K562 (cell line): Measurements from ENCODE around the gene MXD3. TPM values are rescaled to one million over a fixed set of nuclear protein-coding genes. Genes with fewer than 3 reads are reported as not detected.
A peak's percentile ranks its signal among the peaks of the same experiment; 100 is the strongest.

Source experiments
- BCL6 ChIP-seq: fragments of 250-450 bp; sonication (Bioruptor Pico); IDR thresholded peaks from 2 replicates; pipeline ENCODE4 v1.4.0; 2020
- BMI1 ChIP-seq: fragments of 150-350 bp; IDR thresholded peaks from 2 replicates; pipeline ENCODE4 v1.6.1; 2014; ENCODE audit warnings: low read length
- BRCA1 ChIP-seq, 2 experiments: fragments of 450-650 bp in 1 of 2; sonication (generic) in 1 of 2; formaldehyde crosslinking in 1 of 2; IDR thresholded peaks; 2 replicates each; pipeline versions ENCODE4 v1.5.0 to v1.6.1; 2017 to 2020; ENCODE audit warnings: mild to moderate bottlenecking in 1 of 2, missing genetic modification reagents in 1 of 2
- C11orf30 ChIP-seq: fragments of 450-650 bp; IDR thresholded peaks from 2 replicates; pipeline ENCODE4 v1.6.1; 2016; ENCODE audit warnings: low read depth, mild to moderate bottlenecking
- CBX2 ChIP-seq: fragments of 200-600 bp; sonication (generic); IDR thresholded peaks from one replicate; pipeline ENCODE4 v1.6.1; 2012; ENCODE audit warnings: mild to moderate bottlenecking, low read length, inconsistent platforms; ENCODE audit not compliant: insufficient read depth, poor library complexity, severe bottlenecking
- DACH1 ChIP-seq: fragments of 450-650 bp; IDR thresholded peaks from 2 replicates; pipeline ENCODE4 v1.6.1; 2018; ENCODE audit not compliant: partially characterized antibody
- EHMT2 ChIP-seq: fragments of 450-650 bp; IDR thresholded peaks from 2 replicates; pipeline ENCODE4 v1.6.1; 2018; ENCODE audit warnings: antibody characterized with exemption
- ELF1 ChIP-seq: fragments of 200-800 bp; sonication (Bioruptor generic); IDR thresholded peaks from 2 replicates; pipeline ENCODE4 v1.6.1; 2016; ENCODE audit warnings: missing genetic modification characterization, missing compliant biosample characterization
- EP300 ChIP-seq: IDR thresholded peaks from 2 replicates; pipeline ENCODE4 v1.6.1; 2012; ENCODE audit warnings: low read length, improper control_type of control experiment
- ESRRB ChIP-seq: fragments of 250-450 bp; sonication (Bioruptor Pico); IDR thresholded peaks from 2 replicates; pipeline ENCODE4 v1.5.0; 2020; ENCODE audit warnings: mild to moderate bottlenecking, moderate library complexity, borderline replicate concordance
- HDAC1 ChIP-seq, 2 experiments: fragments of 450-650 bp; IDR thresholded peaks; 2 replicates each; pipeline ENCODE4 v1.6.1; 2016 to 2017; ENCODE audit warnings: inconsistent platforms in 1 of 2, mild to moderate bottlenecking in 1 of 2, moderate library complexity in 1 of 2
- HDAC2 ChIP-seq: fragments of 450-650 bp; IDR thresholded peaks from 2 replicates; pipeline ENCODE4 v1.6.1; 2016; ENCODE audit warnings: mild to moderate bottlenecking
- MCM2 ChIP-seq: fragments of 450-650 bp; IDR thresholded peaks from 2 replicates; pipeline ENCODE4 v1.6.1; 2017; ENCODE audit warnings: low read depth, mild to moderate bottlenecking
- POLR3A ChIP-seq: IDR thresholded peaks from 2 replicates; pipeline ENCODE4 v1.6.1; 2011; ENCODE audit warnings: borderline replicate concordance, mild to moderate bottlenecking, moderate library complexity; ENCODE audit not compliant: insufficient read length, insufficient read depth; ENCODE audit errors: extremely low read depth
- RBBP5 ChIP-seq: fragments of 200-600 bp; sonication (generic); IDR thresholded peaks from 2 replicates; pipeline ENCODE4 v1.6.1; 2012; ENCODE audit warnings: borderline replicate concordance, mild to moderate bottlenecking, low read length, control low read depth, inconsistent platforms; ENCODE audit not compliant: insufficient read depth, poor library complexity, severe bottlenecking
- STAG1 ChIP-seq: sonication (generic); formaldehyde crosslinking; IDR thresholded peaks from 2 replicates; pipeline ENCODE4 v1.5.0; 2020; ENCODE audit warnings: missing genetic modification reagents, borderline replicate concordance
- TCFL5 ChIP-seq: fragments of 250-450 bp; sonication (Bioruptor Pico); conservative IDR thresholded peaks from 2 replicates; pipeline ENCODE4 v1.6.1; 2021; ENCODE audit warnings: mild to moderate bottlenecking, moderate library complexity, matching md5 sums
- ZFPM2 ChIP-seq: fragments of 250-450 bp; sonication (Bioruptor Pico); IDR thresholded peaks from 2 replicates; pipeline ENCODE4 v1.5.1; 2022; ENCODE audit warnings: mild to moderate bottlenecking
- ZNF589 ChIP-seq: fragments of 200-800 bp; sonication (Bioruptor generic); IDR thresholded peaks from 2 replicates; pipeline ENCODE4 v1.6.1; 2016; ENCODE audit warnings: low read depth, missing genetic modification characterization, missing compliant biosample characterization
- polyA plus RNA-seq, 8 experiments: library from polyadenylated mRNA; depleted of rRNA in 4 of 8; stranded (reverse) in 5 of 8; unstranded in 3 of 8; fragments of >200 nt; fragmentation: Nextera tagmentation in 2 of 8; fragmentation: Illumina TruSeq in 1 of 8; extraction: Ambion mirVana in 2 of 8; extraction: Trizol in 1 of 8; gene quantifications; 2 replicates each; pipeline versions ENCODE4 v1.2.1 to v1.2.3, GENCODE V29; 2011 to 2014; ENCODE audit warnings: inconsistent platforms in 1 of 8, missing spikeins in 1 of 8
- total RNA-seq, 7 experiments: library from RNA; depleted of rRNA in 6 of 7; stranded (reverse); fragments of >200 nt in 6 of 7; fragmentation: Illumina TruSeq in 2 of 7; extraction: Trizol in 2 of 7; gene quantifications; 2 replicates each; pipeline versions ENCODE4 v1.2.1 to v1.2.3, GENCODE V29; 2011 to 2021; ENCODE audit warnings: low replicate concordance in 1 of 7
- TF ChIP-seq, protein P1 (sequence below), 2 experiments: fragments of 150-350 bp in 1 of 2; IDR thresholded peaks; 2 replicates each; pipeline ENCODE4 v1.6.1; 2012 to 2016; ENCODE audit warnings: low read depth in 2 of 2, low read length in 2 of 2, mild to moderate bottlenecking in 1 of 2, moderate library complexity in 1 of 2
- TF ChIP-seq, protein P2 (sequence below): fragments of 450-650 bp; formaldehyde crosslinking; IDR thresholded peaks from 2 replicates; pipeline ENCODE4 v1.4.0; 2020; ENCODE audit warnings: mild to moderate bottlenecking, moderate library complexity
- TF ChIP-seq, protein P3 (sequence below): fragments of 450-650 bp; IDR thresholded peaks from 2 replicates; pipeline ENCODE4 v1.6.1; 2014; ENCODE audit warnings: low read depth, mild to moderate bottlenecking, moderate library complexity, borderline replicate concordance

MXD3 gene
- total and polyA plus RNA-seq, 9 of the 15 experiments (the other 6 are each of a cell fraction or from before 2014, with no cell fraction given): 0.28 to 24.8 (median 4.5) TPM

DNA sequence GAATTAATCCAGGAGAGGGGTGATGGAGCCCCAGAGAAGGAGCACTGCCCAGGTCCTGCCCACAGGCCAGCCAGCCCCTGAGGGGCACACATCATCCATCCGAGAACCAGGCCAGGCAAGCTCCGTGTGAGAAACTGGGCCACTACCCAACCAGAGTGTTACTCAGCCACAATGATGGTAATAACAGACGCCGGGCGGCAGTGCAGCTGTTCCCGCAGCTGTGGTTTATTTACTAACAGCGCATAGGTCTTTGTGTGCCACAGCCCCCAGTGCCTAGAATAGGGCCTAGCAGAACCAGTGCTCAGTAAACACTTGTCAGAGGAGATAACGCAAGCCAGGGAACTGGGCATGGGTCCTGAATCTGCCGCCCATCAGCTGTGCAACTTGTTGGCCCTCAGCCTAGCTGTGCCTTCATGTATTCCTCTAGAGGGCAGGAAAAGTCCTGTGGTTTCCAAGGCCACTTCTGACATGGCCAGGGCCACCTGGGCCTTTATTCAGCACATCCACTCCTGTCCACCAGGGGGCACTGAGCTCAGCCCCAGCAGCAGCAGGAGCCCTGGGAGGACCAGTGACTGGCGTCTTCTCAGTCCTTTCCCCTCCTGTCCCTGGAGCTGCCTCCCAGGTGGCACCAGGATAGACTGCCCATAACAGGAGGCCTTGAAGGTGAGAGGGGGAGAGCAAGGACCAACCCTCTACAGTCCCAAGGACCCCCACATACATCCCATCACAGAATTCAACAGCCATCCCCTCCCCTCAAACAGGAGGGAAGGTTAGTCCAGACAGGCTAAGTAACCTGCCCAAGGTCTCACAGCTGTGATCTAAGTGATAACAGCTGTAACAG lies 2.1 kb downstream of the MXD3 start (continued):
- TF ChIP-seq ELF1 (tag) (no peak), C11orf30 (no peak), BRCA1 (IDR thresholded peaks at IDR 0.05) (no peak), BRCA1 (CRISPR knock-in tag; IDR thresholded peaks at IDR 0.05) (no peak), CBX2 (no peak), STAG1 (CRISPR knock-in tag) (0 out of 2 replicates have a peak, but pooled peaks have one; percentile 23), EHMT2 (no peak), ESRRB (CRISPR knock-in tag) (no peak), HDAC1 (IDR thresholded peaks at IDR 0.05) (no peak), ZNF589 (CRISPR knock-in tag) (no peak), EP300 (0 out of 2 replicates have a peak, but pooled peaks have one; percentile 19), MCM2 (no peak), HDAC2 (0 out of 2 replicates have a peak, but pooled peaks have one; percentile 34), BMI1 (no peak), TCFL5 (no peak), ZFPM2 (CRISPR knock-in tag) (no peak), POLR3A (no peak), BCL6 (CRISPR knock-in tag) (no peak), DACH1 (peak; percentile 17), RBBP5 (no peak)
- TF ChIP-seq, protein P1, sequence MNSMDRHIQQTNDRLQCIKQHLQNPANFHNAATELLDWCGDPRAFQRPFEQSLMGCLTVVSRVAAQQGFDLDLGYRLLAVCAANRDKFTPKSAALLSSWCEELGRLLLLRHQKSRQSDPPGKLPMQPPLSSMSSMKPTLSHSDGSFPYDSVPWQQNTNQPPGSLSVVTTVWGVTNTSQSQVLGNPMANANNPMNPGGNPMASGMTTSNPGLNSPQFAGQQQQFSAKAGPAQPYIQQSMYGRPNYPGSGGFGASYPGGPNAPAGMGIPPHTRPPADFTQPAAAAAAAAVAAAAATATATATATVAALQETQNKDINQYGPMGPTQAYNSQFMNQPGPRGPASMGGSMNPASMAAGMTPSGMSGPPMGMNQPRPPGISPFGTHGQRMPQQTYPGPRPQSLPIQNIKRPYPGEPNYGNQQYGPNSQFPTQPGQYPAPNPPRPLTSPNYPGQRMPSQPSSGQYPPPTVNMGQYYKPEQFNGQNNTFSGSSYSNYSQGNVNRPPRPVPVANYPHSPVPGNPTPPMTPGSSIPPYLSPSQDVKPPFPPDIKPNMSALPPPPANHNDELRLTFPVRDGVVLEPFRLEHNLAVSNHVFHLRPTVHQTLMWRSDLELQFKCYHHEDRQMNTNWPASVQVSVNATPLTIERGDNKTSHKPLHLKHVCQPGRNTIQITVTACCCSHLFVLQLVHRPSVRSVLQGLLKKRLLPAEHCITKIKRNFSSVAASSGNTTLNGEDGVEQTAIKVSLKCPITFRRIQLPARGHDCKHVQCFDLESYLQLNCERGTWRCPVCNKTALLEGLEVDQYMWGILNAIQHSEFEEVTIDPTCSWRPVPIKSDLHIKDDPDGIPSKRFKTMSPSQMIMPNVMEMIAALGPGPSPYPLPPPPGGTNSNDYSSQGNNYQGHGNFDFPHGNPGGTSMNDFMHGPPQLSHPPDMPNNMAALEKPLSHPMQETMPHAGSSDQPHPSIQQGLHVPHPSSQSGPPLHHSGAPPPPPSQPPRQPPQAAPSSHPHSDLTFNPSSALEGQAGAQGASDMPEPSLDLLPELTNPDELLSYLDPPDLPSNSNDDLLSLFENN (IDR thresholded peaks at IDR 0.05; ENCODE audit: low read depth in 2 of 2, low read length in 2 of 2): no peak
- TF ChIP-seq, protein P2, sequence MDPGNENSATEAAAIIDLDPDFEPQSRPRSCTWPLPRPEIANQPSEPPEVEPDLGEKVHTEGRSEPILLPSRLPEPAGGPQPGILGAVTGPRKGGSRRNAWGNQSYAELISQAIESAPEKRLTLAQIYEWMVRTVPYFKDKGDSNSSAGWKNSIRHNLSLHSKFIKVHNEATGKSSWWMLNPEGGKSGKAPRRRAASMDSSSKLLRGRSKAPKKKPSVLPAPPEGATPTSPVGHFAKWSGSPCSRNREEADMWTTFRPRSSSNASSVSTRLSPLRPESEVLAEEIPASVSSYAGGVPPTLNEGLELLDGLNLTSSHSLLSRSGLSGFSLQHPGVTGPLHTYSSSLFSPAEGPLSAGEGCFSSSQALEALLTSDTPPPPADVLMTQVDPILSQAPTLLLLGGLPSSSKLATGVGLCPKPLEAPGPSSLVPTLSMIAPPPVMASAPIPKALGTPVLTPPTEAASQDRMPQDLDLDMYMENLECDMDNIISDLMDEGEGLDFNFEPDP (CRISPR knock-in tag): no peak
- TF ChIP-seq, protein P3, sequence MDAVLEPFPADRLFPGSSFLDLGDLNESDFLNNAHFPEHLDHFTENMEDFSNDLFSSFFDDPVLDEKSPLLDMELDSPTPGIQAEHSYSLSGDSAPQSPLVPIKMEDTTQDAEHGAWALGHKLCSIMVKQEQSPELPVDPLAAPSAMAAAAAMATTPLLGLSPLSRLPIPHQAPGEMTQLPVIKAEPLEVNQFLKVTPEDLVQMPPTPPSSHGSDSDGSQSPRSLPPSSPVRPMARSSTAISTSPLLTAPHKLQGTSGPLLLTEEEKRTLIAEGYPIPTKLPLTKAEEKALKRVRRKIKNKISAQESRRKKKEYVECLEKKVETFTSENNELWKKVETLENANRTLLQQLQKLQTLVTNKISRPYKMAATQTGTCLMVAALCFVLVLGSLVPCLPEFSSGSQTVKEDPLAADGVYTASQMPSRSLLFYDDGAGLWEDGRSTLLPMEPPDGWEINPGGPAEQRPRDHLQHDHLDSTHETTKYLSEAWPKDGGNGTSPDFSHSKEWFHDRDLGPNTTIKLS: no peak
